ENCODE measurements around the gene PPP1R12C. TPM values are rescaled to one million over a fixed set of nuclear protein-coding genes. Genes with fewer than 3 reads are reported as not detected.

The PPP1R12C gene
- total and polyA plus RNA-seq, 10 of the 15 experiments (the other 5 are each of a cell fraction or from before 2014, with no cell fraction given): 1.4 to 84.7 (median 20.5) TPM

GRCh38 chr19:55116232-55116858 is 1.1 kb downstream of the PPP1R12C start:
- no peaks in the 10 kb centered on the region for H3K9me3 ChIP-seq (replicated peaks; ENCODE audit: control insufficient read depth, insufficient read depth, low read length)
- FAIRE-seq: peak; percentile 79
- no peaks in the 10 kb centered on the region for H3K27me3 ChIP-seq (replicated peaks in 1 of 2; ENCODE audit: control insufficient read depth in 2 of 2, insufficient read depth in 2 of 2, low read length in 1 of 2)
- ATAC-seq: peak; percentile 72
- WGBS (ENCODE audit: insufficient coverage, insufficient replicate concordance, low lambda C conversion rate, missing lambda C conversion rate): 1% methylated on average over 24 of the region's 25 CpGs
- peaks cover 19% of the 10 kb centered on the region for H3K4me1 ChIP-seq (ENCODE audit: control insufficient read depth, insufficient read depth, low read length)
- H3K4me3 ChIP-seq: peak overlapping the region; percentile 97
- H3K4me2 ChIP-seq (ENCODE audit: control insufficient read depth, insufficient read depth): peak overlapping the region; percentile 90
- RAD21 ChIA-PET (ENCODE audit: unreplicated experiment): no interaction called here
- BruUV-seq (replicated peaks): no TSS peak
- DNase-seq (ENCODE audit: low read depth, low spot score): no peak
- H2AFZ ChIP-seq (ENCODE audit: control insufficient read depth, low read depth, low read length): peak overlapping the region; percentile 40
- peaks cover 0 to 2% of the 10 kb centered on the region in 2 experiments; a peak in 1 of 4 replicates for H3K36me3 ChIP-seq (ENCODE audit: control insufficient read depth in 2 of 2, insufficient read depth in 2 of 2, low read length in 1 of 2)
- POLR2A ChIA-PET: interaction anchor here (1.0 kb wide), 1 partner anchor 223 kb away, joined by 3 read pairs; the partner anchor contains the start of gene KMT5C
- H3K79me2 ChIP-seq (ENCODE audit: control insufficient read depth, insufficient read depth, low read length): peaks cover 38% of the 10 kb centered on the region
- in situ Hi-C loops (cut with MboI) (no loop called here), intact Hi-C loops (cut with micrococcal nuclease; ENCODE audit: unreplicated experiment) (no loop called here)
- SMC1A ChIA-PET (ENCODE audit: uncharacterized antibody, unreplicated experiment): interaction anchor here (0.7 to 1.1 kb wide), 2 partner anchors 135 to 144 kb away, joined by 3 read pairs; no protein-coding TSS in a partner anchor
- H4K20me1 ChIP-seq (ENCODE audit: control insufficient read depth, insufficient read depth): peaks cover 3% of the 10 kb centered on the region; the same call in 1 of the 2 replicates
- peak overlapping the region; percentile 74 for H3K27ac ChIP-seq (ENCODE audit: control insufficient read depth, insufficient read depth)
- CTCF ChIA-PET: no interaction called here
- H3K9ac ChIP-seq (ENCODE audit: control insufficient read depth, insufficient read depth, low read length): peak overlapping the region; percentile 68
- TF ChIP-seq ZBED1 (IDR thresholded peaks at IDR 0.05; ENCODE audit: borderline replicate concordance): no peak
- TF ChIP-seq, protein P1, sequence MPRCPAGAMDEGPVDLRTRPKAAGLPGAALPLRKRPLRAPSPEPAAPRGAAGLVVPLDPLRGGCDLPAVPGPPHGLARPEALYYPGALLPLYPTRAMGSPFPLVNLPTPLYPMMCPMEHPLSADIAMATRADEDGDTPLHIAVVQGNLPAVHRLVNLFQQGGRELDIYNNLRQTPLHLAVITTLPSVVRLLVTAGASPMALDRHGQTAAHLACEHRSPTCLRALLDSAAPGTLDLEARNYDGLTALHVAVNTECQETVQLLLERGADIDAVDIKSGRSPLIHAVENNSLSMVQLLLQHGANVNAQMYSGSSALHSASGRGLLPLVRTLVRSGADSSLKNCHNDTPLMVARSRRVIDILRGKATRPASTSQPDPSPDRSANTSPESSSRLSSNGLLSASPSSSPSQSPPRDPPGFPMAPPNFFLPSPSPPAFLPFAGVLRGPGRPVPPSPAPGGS (IDR thresholded peaks at IDR 0.05; ENCODE audit: borderline replicate concordance, insufficient read depth, low read depth, low read length, poor library complexity, severe bottlenecking): no peak
- peak; percentile 57; the same call in 1 of the 2 replicates for TF ChIP-seq ZBTB40 (IDR thresholded peaks at IDR 0.05; ENCODE audit: borderline replicate concordance)
- TF ChIP-seq CHD4 (IDR thresholded peaks at IDR 0.05): no peak
- no peak for TF ChIP-seq CHD2 (IDR thresholded peaks at IDR 0.05; ENCODE audit: borderline replicate concordance, low read depth, low read length)
- no peak for TF ChIP-seq BCL11A (IDR thresholded peaks at IDR 0.05; ENCODE audit: low read depth, low read length)
- TF ChIP-seq, protein P2, sequence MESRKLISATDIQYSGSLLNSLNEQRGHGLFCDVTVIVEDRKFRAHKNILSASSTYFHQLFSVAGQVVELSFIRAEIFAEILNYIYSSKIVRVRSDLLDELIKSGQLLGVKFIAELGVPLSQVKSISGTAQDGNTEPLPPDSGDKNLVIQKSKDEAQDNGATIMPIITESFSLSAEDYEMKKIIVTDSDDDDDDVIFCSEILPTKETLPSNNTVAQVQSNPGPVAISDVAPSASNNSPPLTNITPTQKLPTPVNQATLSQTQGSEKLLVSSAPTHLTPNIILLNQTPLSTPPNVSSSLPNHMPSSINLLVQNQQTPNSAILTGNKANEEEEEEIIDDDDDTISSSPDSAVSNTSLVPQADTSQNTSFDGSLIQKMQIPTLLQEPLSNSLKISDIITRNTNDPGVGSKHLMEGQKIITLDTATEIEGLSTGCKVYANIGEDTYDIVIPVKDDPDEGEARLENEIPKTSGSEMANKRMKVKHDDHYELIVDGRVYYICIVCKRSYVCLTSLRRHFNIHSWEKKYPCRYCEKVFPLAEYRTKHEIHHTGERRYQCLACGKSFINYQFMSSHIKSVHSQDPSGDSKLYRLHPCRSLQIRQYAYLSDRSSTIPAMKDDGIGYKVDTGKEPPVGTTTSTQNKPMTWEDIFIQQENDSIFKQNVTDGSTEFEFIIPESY (IDR thresholded peaks at IDR 0.05): no peak
- no peak for TF ChIP-seq RFX5 (IDR thresholded peaks at IDR 0.05; ENCODE audit: low read depth, low read length)
- TF ChIP-seq SMC3 (IDR thresholded peaks at IDR 0.05; ENCODE audit: borderline replicate concordance, low read length): no peak
- TF ChIP-seq ATF3 (IDR thresholded peaks at IDR 0.05; ENCODE audit: borderline replicate concordance, extremely low read depth, low read depth, low read length): peak; percentile 66; the same call in 1 of the 2 replicates
- no peak for TF ChIP-seq SREBF1 (IDR thresholded peaks at IDR 0.05; ENCODE audit: low read length)
- peak; percentile 79 for TF ChIP-seq USF2 (IDR thresholded peaks at IDR 0.05; ENCODE audit: borderline replicate concordance, low read depth, low read length)
- no peak for TF ChIP-seq KDM1A (IDR thresholded peaks at IDR 0.05; ENCODE audit: borderline replicate concordance)
- no peak for TF ChIP-seq NR2C2 (IDR thresholded peaks at IDR 0.05; ENCODE audit: borderline replicate concordance, control insufficient read depth, insufficient read length, low read depth)
- no peak for TF ChIP-seq CBFB (IDR thresholded peaks at IDR 0.05; ENCODE audit: low read depth)
